ENCODE data around the gene OGG1.
"Not testable (repeated sequence)": the region's sequence is repeated elsewhere in the genome, so short reads cannot be mapped to it uniquely, and the experiment has no call there.

OGG1 gene

DNA sequence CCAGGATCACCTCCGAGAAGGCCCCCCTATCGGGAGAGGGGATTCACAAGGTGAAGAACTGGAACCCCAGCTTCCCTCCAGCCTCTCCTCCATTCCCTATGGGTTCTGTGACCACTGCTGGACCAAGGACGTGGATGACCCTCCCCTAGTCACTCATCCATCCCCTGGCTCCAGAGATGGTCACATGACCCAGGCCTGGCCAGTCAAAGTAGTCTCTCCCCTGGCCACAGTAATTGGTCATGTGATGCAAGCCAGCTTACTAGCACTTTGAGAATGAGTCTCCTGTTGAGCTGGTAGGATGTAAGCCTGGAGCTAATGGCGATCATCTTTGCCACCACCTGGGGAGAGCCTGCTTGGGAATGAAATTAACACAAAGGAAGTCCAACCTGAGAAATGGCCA, 16.1 kb downstream of the OGG1 start:
- no peak for DNase-seq (ENCODE audit: low spot score)

DNA sequence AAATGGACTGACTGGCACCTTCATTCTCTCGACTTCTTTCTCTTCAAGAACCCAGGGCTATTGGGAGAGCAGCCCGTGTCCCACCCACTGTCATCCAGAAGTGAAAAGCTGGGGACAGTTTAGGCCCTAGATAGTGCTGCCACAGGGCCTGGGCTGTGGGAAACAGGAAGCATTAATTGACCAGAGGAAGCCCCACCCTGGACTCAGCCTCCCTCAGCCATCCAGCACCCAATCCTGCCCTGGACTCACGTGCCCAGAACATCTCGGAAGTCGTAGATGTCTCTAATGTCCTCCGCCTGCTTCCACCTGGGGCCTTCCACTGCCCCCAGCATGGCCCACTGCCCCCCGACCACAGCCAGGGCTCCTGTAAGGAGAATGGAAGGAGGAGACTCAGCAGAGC, 17.7 kb downstream of the OGG1 start:
- DNase-seq (ENCODE audit: low spot score) = no peak

DNA sequence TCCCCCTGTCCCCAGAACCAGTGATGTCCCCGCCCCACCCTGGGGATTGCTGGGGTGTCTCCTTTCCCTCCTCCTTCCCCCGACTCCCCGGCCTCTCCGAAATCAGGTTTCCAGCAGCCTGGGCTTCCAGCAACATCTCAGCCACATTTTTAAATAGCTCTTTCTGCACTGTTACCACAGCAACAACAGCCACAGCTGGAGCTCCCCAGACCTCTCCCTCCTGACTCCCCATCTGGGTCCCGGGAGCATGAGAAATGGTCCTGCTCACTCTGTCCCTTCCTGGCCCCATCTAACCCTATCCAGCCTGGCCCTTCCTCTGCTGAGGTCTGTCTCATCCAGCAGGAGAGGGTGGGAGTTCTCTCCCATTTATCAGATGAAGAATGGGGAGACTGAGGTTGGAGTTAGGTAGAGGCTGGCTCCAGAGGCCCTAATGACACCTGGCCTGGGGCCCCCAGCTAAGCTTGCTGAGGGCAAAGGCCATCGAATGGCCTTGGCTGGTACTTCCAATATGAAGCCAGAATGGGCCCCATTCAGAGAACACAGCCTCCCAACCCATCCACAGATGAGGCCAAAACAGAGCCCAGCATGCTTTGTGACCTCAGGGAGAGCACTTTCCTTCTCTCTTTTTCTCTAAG, 18.5 kb downstream of the OGG1 start:
- DNase-seq (ENCODE audit: low spot score) = no peak

DNA sequence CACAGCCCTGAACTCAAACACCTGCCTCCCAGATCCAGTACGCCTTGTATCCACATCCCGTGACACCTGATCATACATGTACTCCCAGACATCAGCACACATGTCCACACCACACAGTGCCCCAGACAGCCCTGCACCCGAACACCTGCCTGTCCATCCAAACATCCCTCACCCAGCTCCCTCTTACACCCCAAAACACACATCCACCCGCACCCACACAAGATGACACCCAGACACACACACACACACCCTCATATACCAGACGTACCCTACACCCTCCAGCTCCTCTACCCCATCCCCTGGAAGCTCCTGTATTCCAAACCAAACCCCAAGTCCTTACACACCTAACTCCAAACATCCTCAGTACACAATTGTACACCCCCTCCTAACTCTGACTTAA, 19.3 kb downstream of the OGG1 start:
- no peak for DNase-seq (ENCODE audit: low spot score)

DNA sequence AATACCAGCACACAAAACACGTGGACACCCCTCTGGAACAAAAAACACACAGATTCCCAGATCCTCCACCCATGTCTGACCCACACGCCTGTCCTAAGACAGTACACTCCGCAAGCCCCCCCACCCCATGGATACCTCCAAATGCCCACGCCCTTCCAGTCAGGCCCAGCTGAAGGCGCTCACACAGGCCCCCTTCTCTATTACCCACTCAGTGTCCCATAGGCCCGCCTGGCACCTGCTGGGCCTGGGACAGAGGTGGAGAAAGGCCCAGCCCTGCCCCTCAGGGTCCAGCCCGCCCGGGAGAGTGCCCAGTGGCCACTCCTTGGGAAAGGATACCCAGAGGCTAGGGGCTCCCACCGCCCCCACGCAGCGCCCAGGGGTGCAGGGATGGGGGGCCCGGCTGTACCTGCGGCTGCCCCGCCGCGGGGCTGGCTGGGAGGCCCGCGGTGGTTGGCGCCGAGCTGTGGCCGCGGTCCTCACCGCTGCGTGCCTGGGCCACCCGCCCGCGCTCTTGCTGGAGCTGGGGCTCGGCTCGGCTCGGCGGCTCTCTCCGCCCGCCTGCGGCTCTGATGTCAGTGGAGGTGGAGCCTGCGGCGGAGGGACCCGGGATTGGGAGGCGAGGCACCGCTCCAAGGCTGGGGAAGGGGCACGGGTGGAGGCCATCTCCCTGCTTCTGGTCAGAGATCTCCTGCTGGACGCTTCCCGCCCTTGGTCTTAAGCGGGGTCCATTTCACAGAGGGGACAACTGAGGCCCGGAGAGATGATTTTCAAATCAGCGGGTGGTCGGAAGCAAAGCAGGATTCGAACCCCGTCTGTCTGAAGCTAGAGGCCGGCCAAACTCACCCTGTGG, 19.9 kb downstream of the OGG1 start, which contains the start of gene CAMK1:
Gene CAMK1, minus strand, starts transcription at position 522 of the 850 bp plus-strand sequence. CDS start 2,198 bp downstream, outside the sequence.
- DNase-seq (ENCODE audit: low spot score) = no peak

DNA sequence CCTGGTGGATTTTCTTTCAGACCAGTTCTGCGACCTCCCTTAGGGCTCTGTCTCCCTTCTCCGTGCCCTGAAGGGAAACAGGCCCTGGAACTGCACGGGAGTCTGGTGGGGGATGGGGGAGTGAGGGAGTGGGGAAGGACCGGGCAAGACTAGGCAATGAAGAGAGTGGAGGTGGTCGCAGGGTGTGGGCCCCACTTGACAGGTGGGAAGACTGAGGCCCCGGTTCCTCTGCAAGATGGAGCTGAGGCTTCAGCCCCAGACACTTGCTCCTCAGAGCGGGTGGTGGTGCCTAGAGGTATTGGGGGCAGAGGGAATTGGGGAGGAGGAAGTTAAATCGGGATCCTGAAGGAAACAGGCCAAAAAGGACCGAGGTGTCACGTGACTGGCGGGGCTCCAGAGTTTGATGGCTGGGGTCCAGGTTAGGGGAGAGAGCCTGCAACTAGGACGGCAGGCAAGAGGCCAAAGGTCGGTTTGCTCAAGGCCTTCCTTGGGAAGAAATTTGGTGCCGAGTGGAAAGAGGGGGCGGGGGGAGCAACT, 20.6 kb downstream of the OGG1 start:
- DNase-seq (ENCODE audit: low spot score) = no peak

DNA sequence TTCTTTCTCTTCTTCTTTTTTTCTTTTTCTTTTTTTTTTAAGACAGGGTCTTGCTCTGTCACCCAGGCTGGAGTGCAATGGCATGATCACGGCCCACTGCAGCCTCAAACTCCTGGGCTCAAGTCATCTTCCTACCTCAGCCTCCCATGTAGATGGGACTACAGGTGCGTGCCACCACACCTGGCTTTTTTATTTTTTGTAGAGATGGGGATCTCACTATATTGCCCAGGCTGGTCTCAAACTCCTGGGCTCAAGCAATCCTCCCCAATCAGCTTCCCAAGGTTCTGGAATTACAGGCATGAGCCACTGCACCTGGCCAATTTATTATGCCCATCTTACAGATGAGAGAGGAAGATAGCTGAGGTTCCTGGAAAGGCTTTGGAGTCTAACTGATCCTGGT, 21.3 kb downstream of the OGG1 start:
- DNase-seq (ENCODE audit: low spot score) = not testable (repeated sequence)

DNA sequence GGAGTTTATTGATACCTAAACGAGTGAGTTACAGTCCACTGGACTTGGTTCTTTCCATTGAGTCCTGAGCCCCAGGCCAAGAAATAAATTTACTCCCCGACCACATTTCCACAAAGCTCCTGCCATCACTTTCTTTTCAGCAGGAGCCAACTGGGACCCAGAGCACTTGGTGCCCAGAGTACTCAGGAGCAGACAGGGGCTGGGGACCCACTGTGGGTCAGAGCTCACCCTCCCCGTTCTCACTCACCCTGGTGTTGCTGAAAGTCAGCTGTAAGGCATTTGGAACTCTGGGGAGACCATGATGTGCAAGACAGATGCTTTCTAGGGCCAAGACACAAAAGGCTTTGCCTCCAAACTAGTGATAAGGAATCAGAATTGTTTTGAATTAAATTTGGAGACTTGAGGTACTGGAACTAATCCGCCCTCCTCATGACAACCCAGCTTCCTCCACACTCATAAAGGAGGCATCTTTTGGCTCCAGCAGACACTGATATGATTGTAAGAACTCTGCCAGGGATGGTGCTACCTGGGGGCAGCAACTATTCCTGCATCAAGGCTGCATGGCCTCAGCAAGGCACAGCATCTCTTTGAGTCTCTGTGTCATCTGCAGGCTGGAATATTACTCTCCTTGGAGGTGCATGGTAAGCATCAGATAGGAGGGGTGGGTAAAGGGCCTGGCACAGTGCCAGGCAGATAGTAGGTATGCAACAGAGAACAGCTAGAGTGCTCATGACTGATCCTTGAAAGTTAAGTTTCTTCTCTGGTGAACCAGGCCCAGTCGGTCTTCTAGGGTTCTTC, 27.3 kb downstream of the OGG1 start:
- no peak for DNase-seq (ENCODE audit: low spot score)

DNA sequence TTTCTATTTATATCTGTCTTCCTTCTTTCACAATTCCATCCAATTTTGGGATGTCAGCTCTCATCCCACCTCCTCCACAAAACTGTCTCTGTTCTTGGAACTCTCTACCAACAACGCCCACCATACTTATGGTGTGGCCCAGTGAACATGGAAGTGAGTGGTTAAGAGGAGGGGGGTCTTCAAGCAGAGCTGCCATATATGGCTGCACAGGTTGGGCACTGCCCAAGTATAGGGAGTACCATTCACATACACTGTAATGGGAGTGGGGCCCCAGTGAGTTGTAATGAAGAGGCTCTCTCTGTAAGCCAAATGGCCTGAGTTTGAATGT, 27.9 kb downstream of the OGG1 start:
- DNase-seq (ENCODE audit: low spot score) = no peak

DNA sequence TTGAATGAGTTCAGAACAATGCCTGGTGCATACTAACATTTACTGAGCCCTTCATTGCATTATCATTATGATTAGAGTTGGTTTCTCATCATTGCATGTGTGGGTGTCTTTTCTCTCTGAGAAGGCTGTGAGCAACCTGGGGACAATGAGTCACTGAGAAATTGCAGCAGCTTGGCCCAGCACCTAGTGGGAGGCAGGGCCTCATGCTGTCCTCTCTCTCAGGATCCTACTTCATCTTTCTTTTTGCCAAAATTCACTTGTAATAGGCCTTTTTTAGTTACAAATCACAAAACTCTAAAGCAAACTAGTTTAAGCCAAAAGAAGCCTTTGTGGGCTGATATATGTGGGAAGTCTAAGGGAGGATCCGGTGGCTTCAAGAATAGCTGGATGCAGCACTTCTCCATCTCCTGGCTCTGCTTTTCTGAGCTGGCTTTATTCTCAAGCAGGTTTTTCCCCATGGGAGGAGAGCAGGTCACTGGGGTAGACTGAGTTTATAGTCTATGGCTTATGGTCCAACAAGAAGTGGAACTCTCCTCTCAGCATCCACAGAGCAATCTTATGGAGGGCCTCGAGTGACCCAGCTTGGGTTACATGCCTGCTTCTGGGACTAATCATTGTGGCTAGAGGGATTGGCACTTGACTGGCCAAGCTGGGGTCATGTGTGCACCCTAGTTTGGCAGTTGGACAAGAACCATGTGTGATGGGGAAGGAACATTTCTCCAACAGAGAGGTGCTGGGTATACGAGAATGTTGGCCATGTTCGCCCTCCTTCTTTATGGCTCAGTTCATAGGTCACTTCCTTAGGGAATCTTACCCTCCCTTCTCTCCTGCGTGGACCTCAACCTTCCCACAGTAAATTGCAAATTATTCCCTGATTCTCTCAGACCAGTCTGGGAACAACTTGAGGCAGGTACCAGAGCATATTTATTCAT, 28.7 kb downstream of the OGG1 start:
- DNase-seq (ENCODE audit: low spot score) = no peak

DNA sequence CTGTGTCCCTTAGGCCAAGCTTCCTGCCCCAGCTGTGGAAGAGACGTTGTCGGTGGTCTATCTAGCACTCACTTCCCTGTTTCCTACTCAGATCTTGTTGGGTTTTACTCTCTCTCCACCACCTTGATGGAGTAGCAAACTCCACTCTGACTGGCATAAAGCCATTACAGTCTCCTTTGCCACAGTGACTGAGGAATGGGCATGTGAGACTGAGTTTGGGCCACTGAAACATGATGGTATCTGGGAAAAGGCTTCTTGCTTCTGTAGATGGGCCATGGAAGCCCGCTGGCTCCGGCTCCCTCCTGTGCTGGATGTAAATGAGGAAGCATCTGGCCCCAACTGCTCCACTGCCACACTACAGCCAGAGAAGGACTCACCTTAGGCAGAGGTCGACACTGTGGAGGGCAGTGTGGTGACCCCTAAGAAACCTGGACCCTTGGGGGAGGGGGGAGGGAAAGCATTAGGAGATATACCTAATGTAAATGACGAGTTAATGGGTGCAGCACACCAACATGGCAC, 29.4 kb downstream of the OGG1 start:
- no peak for DNase-seq (ENCODE audit: low spot score)

DNA sequence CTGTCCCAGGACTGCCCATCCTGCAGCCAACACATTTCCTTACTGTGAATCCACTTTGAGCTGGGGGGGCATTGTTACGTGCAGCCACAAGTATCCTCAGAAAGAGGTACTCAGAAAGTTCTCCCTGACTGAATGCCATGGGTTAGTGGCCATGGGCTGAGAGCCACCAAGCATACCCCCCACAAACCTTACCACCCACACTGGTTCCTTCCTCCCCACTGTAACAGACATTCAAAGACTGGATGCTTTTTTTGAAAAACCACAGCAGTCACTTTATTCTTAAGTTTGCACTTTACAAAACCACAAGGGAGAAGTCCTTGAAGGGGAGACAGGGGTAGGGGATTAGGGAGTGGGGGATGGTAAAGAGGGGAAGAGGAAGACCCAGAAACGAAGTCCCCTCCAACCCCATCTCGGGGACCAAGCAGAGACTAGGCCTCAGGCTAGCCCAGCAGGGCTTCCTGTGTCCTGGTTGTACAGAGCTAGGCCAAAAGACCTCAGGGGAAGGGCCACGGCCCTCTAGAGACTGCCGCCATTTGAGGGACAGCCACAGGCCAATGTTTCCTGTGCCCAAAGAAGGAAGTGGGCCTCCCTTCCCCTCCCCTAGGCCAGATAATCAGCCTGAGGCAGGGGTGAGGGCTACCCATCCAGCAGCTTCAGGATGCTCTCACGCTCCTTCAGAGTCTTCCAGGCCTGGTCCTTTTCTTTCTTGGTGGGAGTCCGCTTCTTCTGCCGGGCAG, 30.1 kb downstream of the OGG1 start:
- no peak for DNase-seq (ENCODE audit: low spot score)

DNA sequence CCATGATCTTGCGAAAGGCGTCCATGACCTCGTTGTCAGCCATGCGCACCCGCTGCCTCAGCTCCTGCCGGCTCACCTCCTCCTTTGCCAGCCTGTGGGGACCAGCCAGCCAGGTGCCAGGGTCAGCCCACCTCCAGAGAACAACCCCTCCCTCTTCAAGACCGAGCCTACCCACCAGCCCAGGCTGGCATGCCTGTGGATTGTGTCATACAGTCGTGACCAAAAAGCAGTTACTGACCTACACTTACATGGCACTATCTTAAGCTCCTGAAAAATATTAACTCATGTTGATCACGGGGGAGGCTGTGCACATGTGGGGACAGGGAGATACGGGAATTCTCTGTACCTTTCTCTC, 30.7 kb downstream of the OGG1 start:
- no peak for DNase-seq (ENCODE audit: low spot score)

DNA sequence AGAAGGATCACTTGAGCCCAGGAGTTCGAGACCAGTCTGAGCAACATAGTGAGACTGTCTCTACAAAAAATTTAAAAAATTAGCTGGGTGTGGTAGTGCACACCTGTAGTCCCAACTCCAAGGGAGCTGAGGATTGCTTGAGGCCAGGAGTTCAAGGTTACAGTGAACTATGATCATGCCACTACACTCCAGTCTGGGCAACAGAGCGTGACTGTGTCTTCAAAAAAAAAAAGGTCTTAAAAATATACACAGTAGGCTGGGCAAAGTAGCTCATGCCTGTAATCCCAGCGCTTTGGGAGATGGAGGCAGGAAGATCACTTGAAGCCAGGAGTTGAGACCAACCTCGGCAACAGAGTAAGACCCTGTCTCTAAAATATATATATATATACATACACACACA, 31.2 kb downstream of the OGG1 start:
- no peak for DNase-seq (ENCODE audit: low spot score)

DNA sequence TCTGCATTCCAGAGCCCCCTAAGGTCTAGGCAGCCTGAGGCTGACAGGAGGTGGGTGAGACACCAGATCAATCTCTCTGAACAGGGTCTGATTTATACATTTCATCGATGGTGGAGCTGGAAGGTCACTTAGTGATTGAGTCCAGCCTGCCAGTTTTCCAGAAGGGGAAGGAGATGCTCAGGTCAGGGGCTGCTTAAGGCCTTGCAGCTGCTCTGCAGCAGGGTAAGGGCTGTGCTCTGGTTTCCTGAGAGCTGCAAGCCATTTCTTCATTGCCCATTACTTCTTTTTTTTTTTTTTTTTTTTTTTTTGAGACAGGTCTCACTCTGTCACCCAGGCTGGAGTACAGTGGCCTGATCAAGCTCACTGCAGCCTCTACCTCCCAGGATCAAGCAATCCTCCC, 31.8 kb downstream of the OGG1 start:
- no peak for DNase-seq (ENCODE audit: low spot score)

DNA sequence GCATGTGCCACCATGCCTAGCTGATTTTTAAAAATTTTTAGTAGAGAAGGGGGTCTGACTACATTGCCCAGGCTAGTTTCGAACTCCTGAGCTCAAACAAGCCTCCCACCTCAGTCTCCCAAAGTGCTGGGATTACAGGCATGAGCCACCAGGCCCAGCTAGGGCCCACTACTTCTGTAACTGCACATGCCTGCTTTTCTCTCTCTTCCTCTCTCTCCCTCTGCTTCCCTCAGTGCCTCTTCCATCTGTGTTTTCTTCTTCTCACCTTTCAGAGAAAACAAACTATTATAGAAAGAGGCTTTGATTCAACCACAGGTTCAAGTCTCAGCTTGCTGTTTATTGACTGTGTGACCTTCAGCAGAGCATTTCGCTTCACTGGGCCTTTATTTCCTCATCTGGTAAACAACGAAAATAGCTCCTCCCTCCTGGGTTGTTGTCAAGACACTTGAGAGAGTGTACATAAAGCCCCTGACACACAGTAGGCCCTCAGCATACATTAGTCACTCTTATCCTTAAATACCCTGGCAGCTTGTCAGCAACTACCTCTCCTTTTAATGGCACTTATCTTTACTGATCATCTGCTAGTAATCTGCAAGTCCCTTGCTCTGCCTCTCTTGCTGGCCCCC, 32.3 kb downstream of the OGG1 start:
- DNase-seq (ENCODE audit: low spot score) = no peak

DNA sequence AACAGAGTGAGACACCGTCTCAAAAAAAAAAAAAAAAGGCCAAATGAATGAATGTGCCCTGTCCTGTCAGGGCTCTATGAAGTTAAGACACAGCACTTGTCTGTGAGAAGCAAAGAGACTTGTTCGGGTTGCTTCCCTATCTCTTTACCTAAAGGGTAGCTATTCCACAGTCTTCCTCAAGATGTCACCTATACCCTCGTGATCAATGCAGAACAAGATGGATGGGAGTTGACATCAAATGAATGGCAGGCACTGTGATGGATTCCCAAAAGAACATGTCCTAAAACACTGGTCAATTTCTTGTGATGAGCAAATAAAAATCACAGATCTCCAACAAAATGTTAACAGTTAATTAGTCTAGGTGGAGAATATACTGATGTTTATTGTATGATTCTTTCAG, 33.0 kb downstream of the OGG1 start:
- peak; percentile 37 for DNase-seq (ENCODE audit: low spot score)

DNA sequence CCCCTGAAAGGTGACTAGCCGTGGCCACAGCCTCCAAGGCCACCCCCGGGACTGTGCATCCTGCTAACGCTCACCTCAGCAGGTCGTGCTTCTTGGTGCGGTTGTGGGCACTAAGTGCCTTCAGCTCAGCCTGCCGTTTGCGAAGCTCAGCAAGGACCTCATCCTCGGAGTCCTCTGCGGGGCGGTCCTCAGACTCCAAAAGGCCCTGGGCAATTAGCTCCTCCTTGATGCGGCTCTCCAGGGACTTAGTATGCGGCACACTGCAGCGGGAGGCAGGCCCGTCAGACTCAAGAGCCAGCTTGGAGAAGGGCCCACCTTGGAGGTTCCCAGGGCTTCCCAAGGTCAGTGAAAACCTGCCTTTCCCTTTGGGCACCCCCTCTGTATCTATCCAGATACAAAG, 34.2 kb downstream of the OGG1 start:
- no peak for DNase-seq (ENCODE audit: low spot score)

DNA sequence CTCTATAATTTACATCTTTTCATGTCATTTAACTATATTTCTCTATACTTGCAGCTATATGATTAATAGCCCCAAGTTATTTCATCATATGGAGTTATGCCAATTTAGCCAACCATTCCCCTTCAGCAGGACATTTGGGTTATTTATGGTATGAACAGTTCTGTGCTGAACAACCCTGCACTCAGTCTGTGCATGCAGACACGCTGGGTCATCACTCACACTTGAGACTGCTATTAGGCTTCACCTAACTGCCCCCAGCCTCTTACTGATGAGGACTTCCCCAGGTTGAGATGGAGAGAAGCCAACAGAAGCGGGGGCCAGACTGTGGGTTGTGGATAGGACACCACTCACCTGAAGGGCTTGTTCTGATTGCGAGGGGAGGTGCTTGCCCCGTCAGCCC, 35.2 kb downstream of the OGG1 start:
- DNase-seq (ENCODE audit: low spot score) = no peak

DNA sequence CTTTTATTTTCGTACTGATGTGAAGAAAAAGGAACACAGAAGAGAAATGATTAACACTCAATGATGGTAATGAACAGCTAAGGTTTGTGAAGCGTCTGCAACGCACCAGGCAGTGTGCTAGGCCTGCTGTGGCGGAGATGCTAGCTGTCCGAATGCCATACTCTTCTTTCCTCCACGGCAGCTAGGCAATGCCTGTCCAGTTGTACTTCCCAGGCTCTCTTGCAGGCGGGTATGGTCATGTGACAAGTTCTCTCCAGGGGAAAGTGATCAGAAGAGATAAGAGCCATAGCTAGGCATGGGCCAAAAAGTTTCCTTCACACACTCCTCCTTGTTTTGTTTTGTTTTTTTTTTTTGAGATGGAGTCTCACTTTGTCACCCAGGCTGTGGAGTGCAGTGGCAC, 35.9 kb downstream of the OGG1 start:
- DNase-seq (ENCODE audit: low spot score) = no peak

All from hematopoietic multipotent progenitor cell treated with erythropoietin and hydrocortisone succinate and interleukin-3 and kit ligand, for 15 days (in vitro differentiated cells).